K562 (cell line): ENCODE data around the gene LINGO3.

Experiments used
- BACH1 ChIP-seq: fragments of 200-800 bp; sonication (Bioruptor generic); IDR thresholded peaks from 2 replicates; pipeline ENCODE4 v1.6.1; 2016; ENCODE audit warnings: missing genetic modification characterization, missing compliant biosample characterization
- BRCA1 ChIP-seq, 2 experiments: fragments of 450-650 bp in 1 of 2; sonication (generic) in 1 of 2; formaldehyde crosslinking in 1 of 2; IDR thresholded peaks; 2 replicates each; pipeline versions ENCODE4 v1.5.0 to v1.6.1; 2017 to 2020; ENCODE audit warnings: mild to moderate bottlenecking in 1 of 2, missing genetic modification reagents in 1 of 2
- DPF2 ChIP-seq: fragments of 450-650 bp; IDR thresholded peaks from 2 replicates; pipeline ENCODE4 v1.6.1; 2016
- ESRRA ChIP-seq: fragments of 450-650 bp; IDR thresholded peaks from 2 replicates; pipeline ENCODE4 v1.6.1; 2014; ENCODE audit warnings: low read depth, mild to moderate bottlenecking, moderate library complexity, borderline replicate concordance
- MAFK ChIP-seq: IDR thresholded peaks from 2 replicates; pipeline ENCODE4 v1.6.1; 2011; ENCODE audit warnings: low read length, improper control_type of control experiment
- TAF1 ChIP-seq: IDR thresholded peaks from 2 replicates; pipeline ENCODE4 v1.6.1; 2011; ENCODE audit warnings: mild to moderate bottlenecking, low read length, moderate library complexity; ENCODE audit not compliant: insufficient read depth, control insufficient read depth, severe bottlenecking; ENCODE audit errors: extremely low read depth
- TAL1 ChIP-seq: fragments of 450-650 bp; IDR thresholded peaks from 2 replicates; pipeline ENCODE4 v1.6.1; 2016; ENCODE audit warnings: mild to moderate bottlenecking
- TCF7 ChIP-seq: sonication (generic); IDR thresholded peaks from 2 replicates; pipeline ENCODE4 v1.6.1; 2016; ENCODE audit warnings: antibody characterized with exemption, borderline replicate concordance
- ZNF3 ChIP-seq: fragments of 250-450 bp; sonication (Bioruptor Pico); IDR thresholded peaks from 2 replicates; pipeline ENCODE4 v1.5.0; 2021; ENCODE audit warnings: mild to moderate bottlenecking, moderate library complexity

DNA sequence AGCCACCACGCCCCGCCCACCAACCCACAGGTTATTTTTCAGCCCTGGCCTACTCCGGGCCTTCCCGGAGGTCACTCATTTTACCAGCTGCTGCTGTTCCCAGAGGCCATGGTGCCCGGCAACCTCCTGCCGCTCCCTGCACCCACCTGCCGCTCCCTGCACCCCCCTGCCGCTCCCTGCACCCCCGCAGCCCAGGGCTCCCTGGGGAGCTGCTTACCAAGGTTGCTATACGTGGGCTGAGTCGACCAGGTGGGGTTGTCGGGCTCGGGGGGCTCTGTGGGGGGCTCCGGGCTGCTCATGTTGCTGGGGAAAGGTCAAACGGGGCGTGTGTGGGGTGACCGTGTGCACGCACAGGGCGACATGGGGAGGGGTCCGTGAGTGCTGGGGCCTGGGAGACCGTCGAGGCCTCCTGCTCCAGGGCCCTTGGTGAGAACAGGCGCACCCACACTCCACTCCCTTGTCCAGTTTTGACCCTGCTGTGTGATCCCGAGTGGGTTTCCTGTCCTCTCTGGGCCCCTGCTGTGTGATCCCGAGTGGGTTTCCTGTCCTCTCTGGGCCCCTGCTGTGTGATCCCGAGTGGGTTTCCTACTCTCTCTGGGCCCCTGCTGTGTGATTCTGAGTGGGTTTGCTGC lies 27.2 kb downstream of the LINGO3 start:
- no peak for TF ChIP-seq BRCA1 (IDR thresholded peaks at IDR 0.05)
- no peak for TF ChIP-seq BRCA1 (CRISPR knock-in tag; IDR thresholded peaks at IDR 0.05)
- TF ChIP-seq TAL1: no peak
- no peak for TF ChIP-seq TAF1
- TF ChIP-seq TCF7: no peak
- no peak for TF ChIP-seq ESRRA
- TF ChIP-seq MAFK: no peak
- no peak for TF ChIP-seq DPF2
- no peak for TF ChIP-seq ZNF3 (CRISPR knock-in tag)
- TF ChIP-seq BACH1: no peak
